ENCODE measurements around the gene ATP8B3. TPM values are rescaled to one million over a fixed set of nuclear protein-coding genes. Genes with fewer than 3 reads are reported as not detected.

The ATP8B3 gene
- polyA plus RNA-seq, 1 donor (not counting 4 experiments of a cell fraction or from before 2014, with no cell fraction given) = 0.98 TPM

DNA sequence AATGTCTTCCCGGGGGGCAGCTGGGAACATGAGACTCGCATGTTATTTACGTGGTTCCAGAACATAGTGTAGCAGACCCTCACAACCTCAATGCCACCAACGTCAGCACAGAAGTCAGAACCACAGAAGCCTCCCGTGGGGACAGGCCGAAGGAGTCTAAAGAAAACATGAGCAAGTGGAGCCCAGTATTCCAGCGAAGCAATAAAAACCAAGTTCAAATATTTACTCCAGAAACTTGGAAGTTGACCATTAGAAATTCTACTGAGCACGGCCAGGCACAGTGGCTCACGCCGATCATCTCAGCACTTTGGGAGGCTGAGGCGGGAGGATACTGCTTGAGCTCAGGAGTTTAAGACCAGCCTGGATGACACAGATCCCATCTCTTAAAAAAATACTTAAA is 17.9 kb upstream of the ATP8B3 start:
- no peaks in the 10 kb centered on the region for H3K27me3 ChIP-seq (ENCODE audit: control insufficient read depth, extremely low read depth, insufficient read depth, low read length)
- DNase-seq (ENCODE audit: low read depth, low spot score) (no peak), FAIRE-seq (no peak)
- no peaks in the 10 kb centered on the region for H3K4me1 ChIP-seq (ENCODE audit: control insufficient read depth, extremely low read depth, insufficient read depth, low read length)
- no peak overlapping the region for H3K9ac ChIP-seq (ENCODE audit: control insufficient read depth, extremely low read depth, insufficient read depth, low read length)
- peaks cover 36% of the 10 kb centered on the region for H3K79me2 ChIP-seq (ENCODE audit: control insufficient read depth, insufficient read depth, low read length)
- H3K36me3 ChIP-seq (ENCODE audit: control insufficient read depth in 2 of 2, extremely low read depth in 1 of 2, insufficient read depth in 2 of 2, low read length in 2 of 2) = peaks cover 9 to 11% of the 10 kb centered on the region in 2 experiments
- dilution Hi-C loops (cut with MboI; ENCODE audit: extremely low pct_ligation_motif_present, low sequenced_read_pairs) = no loop called here
- no peak overlapping the region for H2AFZ ChIP-seq (ENCODE audit: control insufficient read depth, low read length)
- H3K4me3 ChIP-seq (ENCODE audit: control insufficient read depth in 2 of 3, extremely low read depth in 1 of 3, insufficient read depth in 2 of 3, low read depth in 1 of 3, low read length in 3 of 3) = no peak overlapping the region
- TF ChIP-seq CTCF (optimal IDR thresholded peaks at IDR 0.05 in 1 of 3, IDR thresholded peaks at IDR 0.05 in 1 of 3, conservative IDR thresholded peaks at IDR 0.05 in 1 of 3; ENCODE audit: extremely low read depth in 1 of 3, insufficient read depth in 2 of 3, low read length in 3 of 3) (no peak), EZH2 (IDR thresholded peaks at IDR 0.05; ENCODE audit: low read length) (no peak)
- no peak overlapping the region for H3K27ac ChIP-seq (ENCODE audit: control insufficient read depth, insufficient read depth, low read length)
- H4K20me1 ChIP-seq (ENCODE audit: control insufficient read depth, extremely low read depth, insufficient read depth, low read length) = peaks cover 17% of the 10 kb centered on the region
- no peak overlapping the region for H3K4me2 ChIP-seq (ENCODE audit: control insufficient read depth, extremely low read depth, insufficient read depth, low read depth, low read length)
- H3K9me3 ChIP-seq (ENCODE audit: control insufficient read depth, low read depth, low read length) = no peaks in the 10 kb centered on the region
- H3K9me1 ChIP-seq (ENCODE audit: control insufficient read depth, extremely low read depth, insufficient read depth, low read length) = no peaks in the 10 kb centered on the region

DNA sequence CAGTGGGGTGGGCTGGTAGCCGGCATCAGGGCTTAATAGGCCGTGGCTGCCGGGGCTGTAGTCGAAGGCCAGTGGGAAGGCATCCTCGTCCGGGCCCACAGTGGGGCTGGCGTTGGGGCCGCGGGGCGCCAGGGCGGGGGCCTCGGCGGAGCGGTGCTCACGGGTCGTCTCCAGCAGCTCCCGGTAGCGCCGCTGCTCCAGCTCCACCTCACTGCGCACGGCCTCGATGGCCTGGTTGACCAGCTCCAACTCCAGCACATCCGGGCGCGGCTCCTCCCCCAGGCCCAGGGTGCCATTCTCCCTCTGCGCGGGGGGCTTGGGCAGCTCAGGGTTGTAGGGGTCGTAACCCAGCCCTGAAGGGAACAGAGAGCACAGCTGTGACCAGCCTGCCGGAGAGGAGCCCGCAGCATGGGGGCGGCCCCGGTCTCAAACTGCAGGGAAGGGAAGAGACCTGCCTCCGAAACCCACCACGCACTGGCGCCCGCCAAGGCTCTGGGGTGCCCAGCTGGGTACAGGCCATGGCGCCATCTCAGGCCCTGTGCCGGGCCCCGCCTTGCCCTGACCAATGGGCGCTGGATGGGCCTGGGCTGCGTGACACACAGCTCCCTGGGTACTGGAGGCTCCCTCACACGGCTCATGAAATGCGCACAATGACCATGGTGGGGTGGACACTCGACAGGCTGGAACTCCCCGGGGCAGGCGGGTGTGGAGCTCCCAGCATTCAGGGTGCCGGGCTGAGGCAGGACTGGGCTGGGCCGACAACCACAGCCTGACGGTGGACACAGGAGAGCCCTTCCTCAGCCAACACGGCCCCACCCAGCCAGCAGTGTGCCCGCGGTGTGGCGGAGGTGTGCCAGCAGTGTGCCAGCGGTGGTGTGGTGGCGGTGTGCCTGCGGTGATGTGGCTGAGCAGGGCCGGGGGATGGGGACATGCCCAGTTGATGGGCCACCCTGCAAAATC is 16.5 kb upstream of the ATP8B3 start:
- dilution Hi-C loops (cut with MboI; ENCODE audit: extremely low pct_ligation_motif_present, low sequenced_read_pairs) = no loop called here

More for the DNA sequence above, 16.5 kb upstream of the ATP8B3 start:
- no peaks in the 10 kb centered on the region for H3K9me3 ChIP-seq (ENCODE audit: control insufficient read depth, low read depth, low read length)
- H3K4me2 ChIP-seq (ENCODE audit: control insufficient read depth, extremely low read depth, insufficient read depth, low read depth, low read length) = no peak overlapping the region
- peaks cover 27% of the 10 kb centered on the region for H3K79me2 ChIP-seq (ENCODE audit: control insufficient read depth, insufficient read depth, low read length)
- DNase-seq (ENCODE audit: low read depth, low spot score) = no peak
- H3K4me3 ChIP-seq (ENCODE audit: control insufficient read depth in 2 of 3, extremely low read depth in 1 of 3, insufficient read depth in 2 of 3, low read depth in 1 of 3, low read length in 3 of 3) = no peak overlapping the region
- H3K9ac ChIP-seq (ENCODE audit: control insufficient read depth, extremely low read depth, insufficient read depth, low read length) = no peak overlapping the region
- no peaks in the 10 kb centered on the region for H3K27me3 ChIP-seq (ENCODE audit: control insufficient read depth, extremely low read depth, insufficient read depth, low read length)
- no peak overlapping the region for H3K27ac ChIP-seq (ENCODE audit: control insufficient read depth, insufficient read depth, low read length)
- H3K36me3 ChIP-seq (ENCODE audit: control insufficient read depth in 2 of 2, extremely low read depth in 1 of 2, insufficient read depth in 2 of 2, low read length in 2 of 2) = peaks cover 6 to 9% of the 10 kb centered on the region in 2 experiments
- no peak for FAIRE-seq
- no peaks in the 10 kb centered on the region for H3K4me1 ChIP-seq (ENCODE audit: control insufficient read depth, extremely low read depth, insufficient read depth, low read length)
- no peaks in the 10 kb centered on the region for H3K9me1 ChIP-seq (ENCODE audit: control insufficient read depth, extremely low read depth, insufficient read depth, low read length)
- TF ChIP-seq EZH2 (IDR thresholded peaks at IDR 0.05; ENCODE audit: low read length) (no peak), CTCF (optimal IDR thresholded peaks at IDR 0.05 in 1 of 3, IDR thresholded peaks at IDR 0.05 in 1 of 3, conservative IDR thresholded peaks at IDR 0.05 in 1 of 3; ENCODE audit: extremely low read depth in 1 of 3, insufficient read depth in 2 of 3, low read length in 3 of 3) (no peak)
- no peak overlapping the region for H2AFZ ChIP-seq (ENCODE audit: control insufficient read depth, low read length)
- peaks cover 10% of the 10 kb centered on the region for H4K20me1 ChIP-seq (ENCODE audit: control insufficient read depth, extremely low read depth, insufficient read depth, low read length)
